Gastroesophageal sphincter (tissue), 4 donors: ENCODE measurements around the gene LYZL6. TPM values are rescaled to one million over a fixed set of nuclear protein-coding genes. Genes with fewer than 3 reads are reported as not detected.
"Not testable (repeated sequence)": the region's sequence is repeated elsewhere in the genome, so short reads cannot be mapped to it uniquely, and the experiment has no call there.

Source experiments
- ATAC-seq: fragments of 150-250 bp; one replicate; pipeline ENCODE4 v1.9.1; 2016; ENCODE audit warnings: mild to moderate bottlenecking, moderate library complexity
- H3K27ac ChIP-seq, 4 donors: fragments of 200-600 bp; sonication (generic) in 3 of 4; 1 replicate in 3 of 4; 2 replicates in 1 of 4; pipeline ENCODE4 v1.5.1; 2016 to 2019
- H3K27me3 ChIP-seq: fragments of 200-600 bp; sonication (generic); one replicate; pipeline ENCODE4 v1.5.1; 2019
- H3K36me3 ChIP-seq, 2 donors: fragments of 200-600 bp; sonication (generic); one replicate each; pipeline ENCODE4 v1.5.1; 2019; ENCODE audit warnings: control low read depth in 1 of 2
- H3K4me1 ChIP-seq, 3 donors: fragments of 200-600 bp; sonication (generic); 1 replicate in 2 of 3; 2 replicates in 1 of 3; pipeline ENCODE4 v1.5.1; 2016 to 2019; ENCODE audit warnings: control low read depth in 2 of 3
- H3K4me3 ChIP-seq, 2 donors: fragments of 200-600 bp; sonication (generic); one replicate each; pipeline ENCODE4 v1.5.1; 2019; ENCODE audit warnings: mild to moderate bottlenecking in 1 of 2, moderate library complexity in 1 of 2
- H3K9me3 ChIP-seq, 3 donors: fragments of 200-600 bp; sonication (generic); one replicate each; pipeline ENCODE4 v1.5.1; 2017 to 2019; ENCODE audit warnings: control low read depth in 2 of 3
- EP300 ChIP-seq: sonication (generic); formaldehyde crosslinking; IDR thresholded peaks from one replicate; pipeline ENCODE4 v1.6.1; 2017; ENCODE audit warnings: antibody characterized with exemption, mild to moderate bottlenecking
- POLR2A ChIP-seq, 2 donors: fragments of 450-650 bp; IDR thresholded peaks; one replicate each; pipeline ENCODE4 v1.6.1; 2017; ENCODE audit warnings: antibody characterized with exemption in 2 of 2, mild to moderate bottlenecking in 2 of 2, moderate library complexity in 1 of 2
- POLR2AphosphoS5 ChIP-seq: sonication (generic); formaldehyde crosslinking; IDR thresholded peaks from one replicate; pipeline ENCODE4 v1.6.1; 2017; ENCODE audit warnings: antibody characterized with exemption
- WGBS, 2 donors: methylation state at CpG; one replicate each; pipeline ENCODE4 v1.1.5; 2018; ENCODE audit warnings: low coverage in 1 of 2; 5-methylcytosine and 5-hydroxymethylcytosine counted together
- total RNA-seq, 4 donors: library from RNA; depleted of rRNA; stranded (reverse); fragments of >200 nt; gene quantifications; one replicate each; pipeline ENCODE4 v1.1.0, GENCODE V29; 2016
- TF ChIP-seq, protein P1 (sequence below), 4 experiments: fragments of 200-600 bp in 2 of 4; fragments of 450-650 bp in 2 of 4; sonication (generic) in 1 of 4; IDR thresholded peaks; one replicate each; pipeline ENCODE4 v1.5.1; 2017 to 2019; ENCODE audit warnings: antibody characterized with exemption in 4 of 4, mild to moderate bottlenecking in 2 of 4, moderate library complexity in 2 of 4

Gene LYZL6
- total RNA-seq, 4 donors from 2014 or later = not detected

DNA sequence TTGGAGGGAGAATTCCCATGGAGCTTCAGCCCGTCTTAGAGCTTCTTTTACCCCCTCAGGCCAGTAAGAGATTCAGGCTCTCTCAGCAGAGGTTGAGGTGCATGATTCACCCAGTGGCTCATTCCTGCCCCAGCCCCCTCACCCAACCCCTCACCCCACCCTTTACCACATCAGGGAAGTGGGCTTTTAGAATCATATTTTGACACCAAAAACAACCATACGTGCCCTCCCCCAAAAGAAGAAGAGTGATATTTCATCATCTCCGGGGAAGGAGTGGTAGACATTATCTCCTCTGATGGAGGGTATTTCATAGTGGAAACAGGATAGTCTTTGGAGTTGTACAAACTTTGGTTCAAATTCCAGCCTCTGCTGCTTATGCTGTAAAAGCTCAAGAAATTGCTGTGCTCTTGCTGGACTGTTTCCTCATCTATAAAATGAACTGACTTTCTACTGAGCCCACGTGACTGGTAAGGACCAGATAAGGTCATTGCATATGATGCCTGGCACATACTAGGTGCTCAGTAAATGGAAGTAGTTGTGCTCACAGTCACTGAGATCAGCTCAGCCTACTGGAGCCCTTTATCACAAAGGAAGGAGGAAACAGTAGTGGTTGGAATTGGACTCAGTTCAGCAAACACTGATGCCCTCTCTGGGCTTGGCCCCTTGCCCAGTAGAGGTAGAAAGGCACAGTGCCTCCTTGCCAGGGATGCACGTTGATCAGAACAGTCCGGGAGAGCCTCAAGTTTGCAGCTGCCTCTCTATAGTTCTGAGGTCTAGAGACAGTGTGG is 45.0 kb downstream of the LYZL6 start:
- Histone ChIP-seq H3K4me3 (no peak overlapping the region), H3K27me3 (no peaks in the 10 kb centered on the region), H3K36me3 (no peaks in the 10 kb centered on the region), H3K4me1 (no peaks in the 10 kb centered on the region), H3K9me3 (no peaks in the 10 kb centered on the region), H3K27ac (no peak overlapping the region)
- WGBS, 2 donors = 56 to 67% methylated on average over 1 to 4 of the region's 6 CpGs
- TF ChIP-seq EP300 = no peak
- TF ChIP-seq POLR2A (IDR thresholded peaks at IDR 0.05) = no peak
- no peak for TF ChIP-seq POLR2AphosphoS5
- TF ChIP-seq, protein P1, sequence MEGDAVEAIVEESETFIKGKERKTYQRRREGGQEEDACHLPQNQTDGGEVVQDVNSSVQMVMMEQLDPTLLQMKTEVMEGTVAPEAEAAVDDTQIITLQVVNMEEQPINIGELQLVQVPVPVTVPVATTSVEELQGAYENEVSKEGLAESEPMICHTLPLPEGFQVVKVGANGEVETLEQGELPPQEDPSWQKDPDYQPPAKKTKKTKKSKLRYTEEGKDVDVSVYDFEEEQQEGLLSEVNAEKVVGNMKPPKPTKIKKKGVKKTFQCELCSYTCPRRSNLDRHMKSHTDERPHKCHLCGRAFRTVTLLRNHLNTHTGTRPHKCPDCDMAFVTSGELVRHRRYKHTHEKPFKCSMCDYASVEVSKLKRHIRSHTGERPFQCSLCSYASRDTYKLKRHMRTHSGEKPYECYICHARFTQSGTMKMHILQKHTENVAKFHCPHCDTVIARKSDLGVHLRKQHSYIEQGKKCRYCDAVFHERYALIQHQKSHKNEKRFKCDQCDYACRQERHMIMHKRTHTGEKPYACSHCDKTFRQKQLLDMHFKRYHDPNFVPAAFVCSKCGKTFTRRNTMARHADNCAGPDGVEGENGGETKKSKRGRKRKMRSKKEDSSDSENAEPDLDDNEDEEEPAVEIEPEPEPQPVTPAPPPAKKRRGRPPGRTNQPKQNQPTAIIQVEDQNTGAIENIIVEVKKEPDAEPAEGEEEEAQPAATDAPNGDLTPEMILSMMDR (IDR thresholded peaks at IDR 0.05) = no peak
- no peak for ATAC-seq

DNA sequence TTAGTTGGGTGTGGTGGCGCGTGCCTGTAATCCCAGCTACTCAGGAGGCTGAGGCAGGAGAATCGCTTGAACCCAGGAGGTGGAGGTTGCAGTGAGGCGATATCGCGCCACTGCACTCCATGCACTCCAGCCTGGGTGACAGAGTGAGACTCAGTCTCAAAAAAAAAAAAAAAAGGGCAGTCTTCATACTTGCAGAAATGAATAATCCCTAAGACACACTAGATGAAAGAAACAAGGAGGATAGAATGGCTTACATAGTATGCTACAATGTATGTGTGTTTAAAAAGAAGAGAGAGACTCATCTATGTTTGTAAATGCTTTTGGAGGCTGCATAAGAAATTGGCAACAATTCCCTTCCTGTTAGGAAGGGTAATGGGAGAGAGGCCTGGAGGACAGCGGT is 45.7 kb downstream of the LYZL6 start:
- H3K27ac ChIP-seq, ATAC-seq, H3K27me3 ChIP-seq, H3K9me3 ChIP-seq, H3K36me3 ChIP-seq, H3K4me1 ChIP-seq, H3K4me3 ChIP-seq: not testable (repeated sequence)
- 92 to 98% methylated on average over 4 to 6 of the region's 7 CpGs for WGBS, 2 donors

DNA sequence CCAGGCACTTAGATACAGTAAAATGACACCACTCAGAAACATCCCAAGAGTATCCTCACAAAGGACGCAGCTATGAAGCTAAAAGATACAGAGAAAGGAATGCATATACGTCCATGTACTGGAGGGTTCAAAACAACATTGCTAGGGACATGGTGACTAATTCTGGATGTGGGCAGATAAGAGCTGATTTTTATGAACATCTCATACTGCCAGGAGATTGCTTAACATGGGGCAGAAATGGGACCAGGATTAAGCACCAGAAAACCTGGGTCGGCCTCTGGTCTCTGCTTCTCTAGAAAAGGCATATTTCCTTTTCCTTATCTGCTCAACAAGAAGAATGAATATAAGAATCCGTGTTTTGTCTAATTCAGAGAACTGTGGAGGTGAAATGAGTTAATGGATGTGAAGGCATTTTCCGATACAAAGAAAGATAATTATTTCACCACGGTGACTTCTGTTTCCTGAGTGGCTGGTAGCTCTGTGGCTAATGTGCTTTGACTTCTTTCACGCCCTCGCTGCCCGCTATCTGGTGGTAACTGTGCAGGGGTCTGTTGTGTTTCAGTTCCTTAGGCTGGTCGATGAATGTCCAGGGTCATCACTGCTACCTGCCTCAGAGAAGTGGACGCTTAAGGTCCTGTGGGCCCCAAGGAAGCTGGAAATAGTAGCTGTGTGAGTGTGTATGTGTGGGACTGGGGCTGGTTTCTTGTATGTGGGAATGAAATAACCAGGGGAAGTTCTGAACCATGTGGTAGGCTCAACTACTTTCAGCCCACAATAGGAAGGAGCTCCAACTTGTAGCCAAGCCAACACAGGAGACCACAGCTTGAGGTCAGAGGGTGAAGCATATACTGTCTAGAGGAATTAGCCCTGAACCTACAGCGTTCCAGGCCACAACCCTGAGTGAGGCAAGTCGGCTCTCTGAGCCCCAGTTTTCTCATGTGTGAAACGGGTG is 47.6 kb downstream of the LYZL6 start:
- H3K4me1 ChIP-seq = no peaks in the 10 kb centered on the region
- H3K4me3 ChIP-seq = no peak overlapping the region
- no peak overlapping the region for H3K27ac ChIP-seq
- no peak for TF ChIP-seq POLR2A (IDR thresholded peaks at IDR 0.05)
- no peaks in the 10 kb centered on the region for H3K9me3 ChIP-seq
- no peaks in the 10 kb centered on the region for H3K36me3 ChIP-seq
- no peaks in the 10 kb centered on the region for H3K27me3 ChIP-seq
- ATAC-seq = no peak
- WGBS, 2 donors = 69 to 93% methylated on average over 11 to 12 of the region's 14 CpGs

DNA sequence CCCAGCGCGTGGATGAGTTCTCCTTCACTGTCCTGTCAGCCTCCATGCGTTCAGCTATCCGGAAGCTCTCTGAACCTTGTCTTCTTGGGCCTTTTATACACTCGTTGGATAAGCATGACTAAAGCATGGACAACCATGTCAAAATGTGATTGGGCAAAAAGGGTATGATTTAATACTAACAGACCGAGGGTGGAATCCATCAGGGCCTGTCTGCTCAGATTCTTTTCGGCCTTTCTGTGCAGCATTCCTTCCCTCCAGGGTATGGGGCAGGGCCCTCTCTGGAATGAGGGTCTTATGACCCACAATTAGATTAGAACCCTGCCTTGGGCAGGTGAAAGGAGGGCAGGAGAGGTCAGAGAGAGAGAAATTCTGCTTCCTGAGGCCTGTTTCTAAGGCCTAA is 49.3 kb downstream of the LYZL6 start:
- no peak for ATAC-seq
- H3K27ac ChIP-seq = no peak overlapping the region

DNA sequence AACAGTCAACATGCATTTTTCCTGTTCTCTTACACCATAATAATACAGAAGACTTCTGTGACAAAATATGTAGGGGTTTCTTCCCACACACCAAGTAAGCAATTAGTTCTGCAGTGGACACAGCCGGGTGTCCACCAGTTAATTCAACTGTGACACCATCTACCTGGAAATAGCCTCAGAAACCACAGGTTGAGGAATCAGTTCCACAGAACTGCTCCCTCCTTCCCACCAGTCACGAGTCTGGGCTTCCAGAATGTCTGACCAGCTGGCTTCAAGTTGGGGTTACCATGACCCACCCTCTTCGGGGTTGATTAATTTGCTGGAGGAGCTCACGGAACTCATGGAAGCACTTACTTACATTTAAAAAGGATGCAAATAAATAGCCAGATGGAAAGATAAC is 49.8 kb downstream of the LYZL6 start:
- no peak for ATAC-seq
- no peak for TF ChIP-seq POLR2A (IDR thresholded peaks at IDR 0.05)
- H3K27ac ChIP-seq = no peak overlapping the region
- WGBS, 2 donors = 89 to 100% methylated on average over 1 of the region's 4 CpGs
- no peaks in the 10 kb centered on the region for H3K27me3 ChIP-seq
- no peak overlapping the region for H3K4me3 ChIP-seq
- H3K4me1 ChIP-seq = peaks cover 0 to 7% (median 0%) of the 10 kb centered on the region in 3 donors
- H3K9me3 ChIP-seq = no peaks in the 10 kb centered on the region
- H3K36me3 ChIP-seq = no peaks in the 10 kb centered on the region

More for the DNA sequence above, 49.3 kb downstream of the LYZL6 start:
- Histone ChIP-seq H3K4me1 (peaks cover 0 to 7% (median 0%) of the 10 kb centered on the region in 3 donors), H3K9me3 (no peaks in the 10 kb centered on the region), H3K4me3 (no peak overlapping the region), H3K27me3 (no peaks in the 10 kb centered on the region), H3K36me3 (no peaks in the 10 kb centered on the region)
- WGBS, 2 donors = 90 to 92% methylated on average over 3 to 5 of the region's 7 CpGs
- TF ChIP-seq EP300 = no peak
- TF ChIP-seq POLR2AphosphoS5 = no peak
- no peak for TF ChIP-seq POLR2A (IDR thresholded peaks at IDR 0.05)
- TF ChIP-seq, protein P1 (IDR thresholded peaks at IDR 0.05) = no peak

DNA sequence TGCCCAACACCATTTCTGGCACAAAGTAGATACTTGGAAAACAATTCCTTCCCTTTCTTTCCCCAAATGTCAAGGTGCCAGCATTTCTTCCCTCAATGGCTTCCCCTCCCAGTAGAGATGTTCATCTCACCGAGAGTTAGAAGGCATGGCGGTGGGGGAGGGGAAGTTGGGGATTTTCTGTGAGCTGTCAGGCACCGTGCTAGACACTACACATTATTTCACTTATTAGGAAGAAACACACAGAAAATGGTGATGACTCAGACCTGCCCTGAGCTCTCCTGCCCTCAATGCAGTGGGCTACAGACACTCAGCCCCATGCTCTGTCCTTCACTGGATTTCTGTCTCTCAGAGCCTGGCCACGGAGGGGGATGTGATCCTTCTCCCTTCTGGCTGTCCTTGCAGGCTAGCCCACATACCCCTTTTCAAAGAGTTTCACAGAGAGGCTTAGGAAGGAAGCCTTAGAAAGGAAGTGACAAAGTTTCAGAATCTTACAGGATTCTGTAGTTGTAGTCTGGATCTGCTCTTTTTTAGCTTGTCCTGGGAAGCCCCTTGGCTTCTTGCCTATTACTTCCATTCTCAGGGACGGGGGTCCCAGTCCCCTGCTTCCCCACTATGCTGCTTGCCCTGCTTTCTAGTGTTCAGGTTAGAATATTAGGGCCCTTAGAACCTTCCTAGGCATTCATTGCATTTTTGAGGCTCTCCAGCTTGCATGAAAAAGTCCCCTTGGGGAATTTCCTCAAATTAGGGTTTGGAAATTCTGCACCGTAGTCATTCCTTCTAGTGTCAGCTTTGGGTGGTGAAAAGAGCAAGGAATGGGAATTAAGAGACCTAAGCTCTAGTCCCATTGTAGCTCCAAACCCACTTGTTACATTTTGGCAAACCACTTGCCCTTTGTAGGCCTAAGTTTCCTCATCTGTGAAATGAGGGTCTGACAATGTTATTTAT is 51.1 kb downstream of the LYZL6 start:
- Histone ChIP-seq H3K27me3 (no peaks in the 10 kb centered on the region), H3K27ac (no peak overlapping the region), H3K9me3 (no peaks in the 10 kb centered on the region), H3K4me1 (peaks cover 0 to 7% (median 0%) of the 10 kb centered on the region in 3 donors), H3K4me3 (no peak overlapping the region), H3K36me3 (no peaks in the 10 kb centered on the region)
- TF ChIP-seq POLR2AphosphoS5 = no peak
- TF ChIP-seq POLR2A (IDR thresholded peaks at IDR 0.05) = no peak
- no peak for TF ChIP-seq EP300
- TF ChIP-seq, protein P1 (IDR thresholded peaks at IDR 0.05) = no peak
- 0 to 27% methylated on average over 1 to 4 of the region's 6 CpGs for WGBS, 2 donors
- no peak for ATAC-seq
